NOMO-1 (cell line): ENCODE measurements around the gene KIRREL3.

Experiments used
- DNase-seq, 2 experiments: peaks; one replicate each; lab custom pipeline; 2025; ENCODE audit not compliant: unreplicated experiment in 2 of 2; lab: John Stamatoyannopoulos, UW

KIRREL3 gene

GRCh38 chr11:126747315-126747714 is 253.3 kb downstream of the KIRREL3 start:
- no peak for DNase-seq

GRCh38 chr11:126746443-126746842 is 254.1 kb downstream of the KIRREL3 start:
- no peak for DNase-seq

GRCh38 chr11:126744699-126745098 is 255.9 kb downstream of the KIRREL3 start:
- DNase-seq = no peak

- no peak for DNase-seq
Measured at GRCh38 chr11:126743628-126744027, 256.9 kb downstream of the KIRREL3 start.

- DNase-seq = no peak
Measured at GRCh38 chr11:126742582-126742981, 258.0 kb downstream of the KIRREL3 start.

DNA sequence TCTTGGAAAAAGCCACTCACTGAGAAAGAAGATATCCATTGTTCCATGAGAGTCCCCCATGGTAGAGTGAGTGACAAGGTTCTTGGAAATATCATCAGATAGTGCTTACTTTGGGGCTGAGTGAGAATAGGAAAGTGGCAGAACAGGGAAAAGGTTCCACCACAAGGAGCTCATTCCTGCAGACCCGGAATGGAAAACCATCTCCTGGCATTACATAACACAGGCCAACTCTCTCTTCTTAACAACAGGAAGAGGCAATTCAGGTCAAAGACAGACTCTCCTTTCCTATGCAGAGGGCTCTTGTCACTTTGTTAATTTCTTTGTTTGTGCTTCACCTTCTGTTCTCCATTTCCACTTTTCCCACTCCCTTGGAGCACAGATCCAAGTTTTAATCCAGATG is 259.7 kb downstream of the KIRREL3 start:
- no peak for DNase-seq

- no peak for DNase-seq
Measured at GRCh38 chr11:126739499-126740145, 260.9 kb downstream of the KIRREL3 start.

- DNase-seq = no peak
Measured at GRCh38 chr11:126738295-126739031, 262.1 kb downstream of the KIRREL3 start.

DNA sequence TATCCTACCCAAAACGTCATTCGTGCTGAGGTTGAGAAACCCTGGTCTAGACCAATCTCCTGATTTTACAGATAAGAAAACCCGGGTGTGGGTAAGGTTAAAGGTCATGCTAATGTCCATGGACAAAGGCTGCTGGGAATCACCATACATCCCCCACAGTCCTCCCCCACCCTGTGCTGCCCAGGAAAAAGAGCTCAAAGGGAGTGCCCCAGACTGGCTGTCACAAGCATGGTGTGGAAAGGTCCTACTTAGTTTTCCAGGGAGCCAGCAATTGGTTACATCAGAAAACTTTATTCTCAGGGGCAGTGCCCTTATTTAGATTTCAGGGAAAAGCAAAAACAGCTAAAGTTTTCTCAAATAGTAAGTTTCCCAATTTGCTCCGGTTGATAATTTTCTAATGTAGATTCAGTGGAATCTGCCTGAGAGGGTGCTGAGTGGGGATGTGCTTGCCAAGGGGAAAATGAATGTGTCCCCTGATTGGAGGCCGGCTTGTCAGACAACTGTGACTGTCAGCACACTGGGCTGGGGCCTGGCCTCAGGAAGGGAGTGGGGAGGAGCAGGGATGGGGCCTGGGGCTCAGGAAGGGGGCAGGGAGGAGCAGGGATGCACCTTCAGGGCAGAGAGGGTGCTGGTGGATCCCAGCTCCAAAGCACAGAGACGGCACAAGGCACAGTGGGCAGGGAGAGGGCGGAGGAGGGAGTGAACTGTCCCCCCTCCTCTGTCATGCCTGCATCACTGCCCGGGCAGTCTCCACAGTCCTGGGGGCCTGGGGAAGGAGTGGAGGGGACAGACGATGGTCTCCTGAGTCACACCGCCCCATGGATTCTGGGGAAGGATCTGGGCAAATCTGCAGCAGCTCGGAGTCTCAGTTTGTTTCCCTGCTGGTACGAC is 263.6 kb downstream of the KIRREL3 start:
- no peak for DNase-seq

DNA sequence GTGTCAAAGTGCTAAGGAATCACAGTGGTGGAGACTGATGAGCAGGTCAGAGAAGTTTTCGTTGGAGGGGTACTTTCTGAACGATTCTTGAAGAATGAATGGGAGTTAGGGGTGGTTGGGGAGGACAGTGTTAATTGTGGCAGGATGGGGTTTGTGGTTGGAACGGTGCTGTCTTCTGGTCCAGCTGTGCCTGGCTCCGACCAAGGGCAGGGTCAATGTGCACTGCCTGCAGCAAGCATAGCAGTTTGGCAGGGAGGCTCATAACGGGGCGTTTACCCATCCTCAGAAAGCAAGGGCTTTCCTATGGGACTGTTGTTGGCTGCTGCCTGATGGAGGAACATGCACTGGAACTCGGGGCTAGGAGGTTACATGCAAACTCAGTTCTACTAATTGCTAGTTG is 265.8 kb downstream of the KIRREL3 start:
- no peak for DNase-seq

DNA sequence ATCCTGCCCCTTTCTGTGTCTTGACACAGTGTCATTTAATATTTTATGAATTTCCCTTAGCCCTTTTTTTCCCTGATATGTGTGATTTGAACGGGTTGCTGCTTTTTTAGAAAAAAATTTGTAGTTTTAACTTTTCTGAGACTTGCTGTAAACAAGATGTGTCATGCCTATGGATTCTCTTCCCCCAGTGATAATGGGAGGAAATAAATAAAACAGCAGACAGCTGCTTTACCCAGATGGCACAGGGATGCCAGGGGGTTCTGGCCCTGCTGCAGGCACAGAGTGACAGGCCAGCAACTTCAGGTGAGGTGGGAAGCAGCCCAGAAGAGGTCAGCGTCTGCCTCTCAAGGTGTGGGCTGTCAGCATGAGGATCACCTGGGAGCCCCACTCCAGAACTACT is 266.9 kb downstream of the KIRREL3 start:
- no peak for DNase-seq

DNA sequence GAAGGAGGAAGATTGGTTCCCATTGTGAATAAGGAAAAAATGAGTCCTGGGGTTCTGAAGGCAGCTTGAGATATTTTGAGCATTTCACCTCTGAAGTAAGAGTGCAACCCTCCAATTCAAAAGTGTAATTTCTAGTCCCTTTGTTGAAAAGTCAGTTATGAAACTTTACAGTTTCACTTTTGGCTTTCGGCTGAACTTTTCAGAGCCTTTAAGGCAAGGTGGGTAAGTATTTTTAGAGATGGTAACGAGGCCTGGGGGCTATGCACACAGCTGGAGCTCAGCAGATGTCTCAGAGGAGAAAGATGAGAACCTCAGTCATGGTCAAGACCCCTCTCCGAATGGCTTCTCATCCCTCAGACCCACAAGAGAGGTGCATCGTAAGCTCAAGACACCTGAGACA is 267.6 kb downstream of the KIRREL3 start:
- DNase-seq = no peak

GRCh38 chr11:126731576-126732142 is 268.9 kb downstream of the KIRREL3 start:
- DNase-seq = no peak

DNA sequence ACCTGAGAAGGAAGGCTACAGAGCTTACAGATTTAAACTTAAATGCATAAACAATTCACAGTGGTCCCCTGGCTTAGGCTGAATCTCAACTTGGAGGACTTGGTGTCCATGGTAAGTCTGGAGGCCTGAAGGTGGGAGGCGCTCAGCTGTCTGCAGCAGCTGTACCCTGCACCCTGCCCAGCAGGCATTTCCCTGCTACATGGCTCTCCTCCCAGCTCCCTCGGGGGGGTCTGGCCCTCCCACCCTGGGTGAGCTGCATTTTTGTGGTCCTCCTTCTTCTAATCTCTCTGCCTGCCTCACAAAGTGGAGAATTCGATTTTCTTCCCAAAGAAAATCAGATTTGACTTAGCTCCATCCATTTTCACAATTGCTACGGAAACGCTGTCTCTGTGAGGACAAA is 273.2 kb downstream of the KIRREL3 start:
- no peak for DNase-seq

- no peak for DNase-seq
Measured at GRCh38 chr11:126725521-126725920, 275.0 kb downstream of the KIRREL3 start.

DNA sequence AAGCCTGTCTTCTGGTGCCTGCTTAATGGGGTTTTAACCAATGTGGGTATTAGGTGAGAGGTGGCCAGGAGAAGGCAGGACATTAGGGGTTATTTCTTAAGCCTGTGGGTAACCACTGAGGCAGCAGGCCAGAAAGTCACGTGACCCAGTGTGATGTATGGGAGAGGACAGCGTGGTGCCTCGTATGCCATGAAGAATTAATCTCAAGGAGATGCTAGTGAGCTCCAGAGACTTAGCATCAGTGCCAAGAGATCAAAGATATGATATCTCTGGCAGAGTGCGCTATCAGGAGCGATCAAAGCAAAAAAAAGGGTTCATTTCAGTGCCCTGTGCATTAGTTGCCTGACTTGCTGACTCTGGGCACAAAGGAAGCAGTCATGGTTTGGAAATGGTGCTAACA is 275.5 kb downstream of the KIRREL3 start:
- DNase-seq = no peak

DNA sequence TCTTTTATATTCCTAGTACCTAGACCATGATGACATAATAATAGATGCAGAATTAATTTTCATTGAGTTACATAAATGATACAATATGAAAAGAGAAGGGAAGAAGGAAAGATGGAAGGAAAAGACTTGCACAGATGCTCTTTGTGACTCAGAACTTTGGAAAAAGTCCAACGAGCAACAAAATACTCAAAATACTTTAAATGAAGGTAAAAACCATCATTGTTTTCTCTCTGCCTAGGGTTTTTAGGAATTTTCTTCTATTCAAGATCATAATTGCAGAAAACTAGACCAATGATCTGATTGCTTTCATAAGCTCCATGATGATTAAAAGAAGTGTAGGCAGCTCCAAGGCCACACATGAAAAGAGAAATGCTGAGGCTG is 276.9 kb downstream of the KIRREL3 start:
- no peak for DNase-seq

GRCh38 chr11:126722956-126723664 is 277.5 kb downstream of the KIRREL3 start:
- no peak for DNase-seq

DNA sequence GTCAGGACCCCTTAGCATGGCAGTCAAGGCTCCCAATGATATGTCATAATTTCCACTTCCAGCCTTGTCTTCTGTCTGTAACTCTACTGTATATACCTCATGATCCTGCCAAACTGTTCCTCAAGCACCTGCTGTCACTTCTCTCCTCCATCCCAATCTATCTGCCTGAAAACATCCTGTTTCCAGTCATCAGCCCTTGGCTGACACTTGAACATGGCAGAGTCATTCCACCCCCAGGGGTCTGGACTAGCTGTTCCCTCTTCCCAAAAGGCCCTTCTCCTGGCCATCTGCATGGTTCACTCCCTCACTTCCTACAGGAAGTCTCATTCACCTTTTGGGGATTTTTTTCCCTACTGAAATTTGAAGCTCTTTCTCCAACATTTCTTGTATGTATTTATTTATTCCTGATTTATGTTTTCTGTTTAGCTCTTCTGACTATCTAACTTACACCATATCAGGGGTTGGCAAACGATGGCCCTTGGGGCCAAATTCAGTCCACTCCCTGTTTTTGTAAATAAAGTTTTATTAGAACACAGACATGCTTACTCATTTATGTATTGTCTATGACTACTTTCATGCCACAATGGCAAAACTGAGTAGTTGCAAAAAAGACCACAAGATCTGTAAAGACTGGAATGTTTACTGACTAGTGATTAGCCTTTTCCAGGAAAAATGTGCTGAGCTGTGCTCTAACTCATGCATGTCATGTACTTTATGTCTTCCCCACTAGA is 278.4 kb downstream of the KIRREL3 start:
- DNase-seq = no peak
